HEK293T (cell line): Measurements from ENCODE around the gene BRPF3.

Experiments
- ARNT ChIP-seq: fragments of 450-650 bp; IDR thresholded peaks from 2 replicates; pipeline ENCODE4 v1.6.1; 2017; ENCODE audit warnings: mild to moderate bottlenecking
- BHLHE40 ChIP-seq: fragments of 450-650 bp; IDR thresholded peaks from 2 replicates; pipeline ENCODE4 v1.6.1; 2016; ENCODE audit warnings: mild to moderate bottlenecking, moderate library complexity, borderline replicate concordance
- CTBP1 ChIP-seq: fragments of 450-650 bp; IDR thresholded peaks from 2 replicates; pipeline ENCODE4 v1.6.1; 2016; ENCODE audit warnings: borderline replicate concordance
- ELF4 ChIP-seq: fragments of 450-650 bp; IDR thresholded peaks from 2 replicates; pipeline ENCODE4 v1.6.1; 2017; ENCODE audit warnings: antibody characterized with exemption
- FOXA1 ChIP-seq: fragments of 450-650 bp; IDR thresholded peaks from 2 replicates; pipeline ENCODE4 v1.6.1; 2016; ENCODE audit warnings: mild to moderate bottlenecking
- FOXK2 ChIP-seq: fragments of 450-650 bp; IDR thresholded peaks from 2 replicates; pipeline ENCODE4 v1.6.1; 2016; ENCODE audit warnings: mild to moderate bottlenecking
- FOXM1 ChIP-seq: fragments of 450-650 bp; IDR thresholded peaks from 2 replicates; pipeline ENCODE4 v1.6.1; 2017; ENCODE audit warnings: mild to moderate bottlenecking, borderline replicate concordance
- L3MBTL2 ChIP-seq: fragments of 450-650 bp; conservative IDR thresholded peaks from 2 replicates; pipeline ENCODE4 v1.6.1; 2016; ENCODE audit warnings: mild to moderate bottlenecking
- LEF1 ChIP-seq: fragments of 450-650 bp; IDR thresholded peaks from 2 replicates; pipeline ENCODE4 v1.6.1; 2017; ENCODE audit warnings: mild to moderate bottlenecking, borderline replicate concordance
- NFRKB ChIP-seq: fragments of 450-650 bp; IDR thresholded peaks from 2 replicates; pipeline ENCODE4 v1.6.1; 2016; ENCODE audit warnings: mild to moderate bottlenecking, moderate library complexity
- SP1 ChIP-seq: fragments of 450-650 bp; IDR thresholded peaks from 2 replicates; pipeline ENCODE4 v1.6.1; 2017
- SUZ12 ChIP-seq: fragments of 450-650 bp; IDR thresholded peaks from 2 replicates; pipeline ENCODE4 v1.6.1; 2016; ENCODE audit warnings: mild to moderate bottlenecking
- ZNF384 ChIP-seq: fragments of 450-650 bp; IDR thresholded peaks from 2 replicates; pipeline ENCODE4 v1.6.1; 2016
- TF ChIP-seq, protein P1 (sequence below): fragments of 450-650 bp; IDR thresholded peaks from 2 replicates; pipeline ENCODE4 v1.6.1; 2016

DNA sequence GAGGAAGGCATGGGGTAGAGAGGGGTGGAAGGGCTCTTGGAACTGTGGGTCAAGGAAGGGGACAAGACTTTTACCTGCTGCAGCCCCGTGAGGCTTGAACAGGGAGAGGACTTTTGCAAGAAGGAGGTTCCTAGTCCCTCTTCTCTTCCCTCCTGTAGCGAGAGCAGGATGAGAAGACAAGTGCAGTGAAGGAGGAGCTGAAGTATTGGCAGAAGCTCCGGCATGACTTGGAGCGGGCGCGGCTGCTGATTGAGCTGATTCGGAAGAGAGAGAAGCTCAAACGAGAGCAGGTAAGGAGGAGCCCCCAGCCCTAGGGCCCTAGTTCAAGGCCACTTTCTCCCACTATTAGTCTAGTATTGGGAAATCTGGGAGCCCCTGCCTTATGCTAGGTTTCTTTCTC lies 10.6 kb downstream of the BRPF3 start:
- no peak for TF ChIP-seq ZNF384
- TF ChIP-seq FOXK2, result no peak
- no peak for TF ChIP-seq SP1
- TF ChIP-seq L3MBTL2, result no peak
- no peak for TF ChIP-seq BHLHE40
- no peak for TF ChIP-seq NFRKB
- no peak for TF ChIP-seq FOXA1
- no peak for TF ChIP-seq FOXM1
- TF ChIP-seq LEF1, result no peak
- no peak for TF ChIP-seq CTBP1
- TF ChIP-seq SUZ12, result no peak
- no peak for TF ChIP-seq ARNT
- no peak for TF ChIP-seq ELF4
- TF ChIP-seq, protein P1, sequence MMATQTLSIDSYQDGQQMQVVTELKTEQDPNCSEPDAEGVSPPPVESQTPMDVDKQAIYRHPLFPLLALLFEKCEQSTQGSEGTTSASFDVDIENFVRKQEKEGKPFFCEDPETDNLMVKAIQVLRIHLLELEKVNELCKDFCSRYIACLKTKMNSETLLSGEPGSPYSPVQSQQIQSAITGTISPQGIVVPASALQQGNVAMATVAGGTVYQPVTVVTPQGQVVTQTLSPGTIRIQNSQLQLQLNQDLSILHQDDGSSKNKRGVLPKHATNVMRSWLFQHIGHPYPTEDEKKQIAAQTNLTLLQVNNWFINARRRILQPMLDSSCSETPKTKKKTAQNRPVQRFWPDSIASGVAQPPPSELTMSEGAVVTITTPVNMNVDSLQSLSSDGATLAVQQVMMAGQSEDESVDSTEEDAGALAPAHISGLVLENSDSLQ, result no peak
